Measurements from ENCODE around the gene STK25.
A peak's percentile ranks its signal among the peaks of the same experiment; 100 is the strongest.

Gene STK25

GRCh38 chr2:241492174-241492565 is 16.2 kb downstream of the STK25 start:
- DNase-seq: no peak

- no peak for DNase-seq
Observed at GRCh38 chr2:241491549-241492173, 16.7 kb downstream of the STK25 start.

- DNase-seq: no peak
Observed at GRCh38 chr2:241490825-241491506, 17.4 kb downstream of the STK25 start.

- DNase-seq: no peak
Observed at GRCh38 chr2:241489733-241490680, 18.4 kb downstream of the STK25 start.

- DNase-seq: no peak
Observed at GRCh38 chr2:241489088-241489487, 19.3 kb downstream of the STK25 start.

- DNase-seq: peak in 1 of 2 experiments; percentile 0
Observed at GRCh38 chr2:241485172-241485911, 23.0 kb downstream of the STK25 start.

GRCh38 chr2:241483305-241483704 is 25.1 kb downstream of the STK25 start:
- no peak for DNase-seq

GRCh38 chr2:241482126-241482955 is 26.0 kb downstream of the STK25 start:
- no peak for DNase-seq

GRCh38 chr2:241481687-241482086 is 26.7 kb downstream of the STK25 start:
- no peak for DNase-seq

GRCh38 chr2:241479026-241479898 is 29.1 kb downstream of the STK25 start:
- DNase-seq: no peak

- DNase-seq: no peak
Observed at GRCh38 chr2:241478166-241478565, 30.2 kb downstream of the STK25 start.

GRCh38 chr2:241475267-241475666 is 33.1 kb downstream of the STK25 start:
- DNase-seq: no peak

- DNase-seq: no peak
Observed at GRCh38 chr2:241473399-241473798, 35.0 kb downstream of the STK25 start.

GRCh38 chr2:241469746-241470145 is 38.6 kb downstream of the STK25 start:
- DNase-seq: no peak

GRCh38 chr2:241468476-241468781 is 40.0 kb downstream of the STK25 start:
- no peak for DNase-seq

GRCh38 chr2:241467777-241468475 is 40.5 kb downstream of the STK25 start:
- DNase-seq: no peak

GRCh38 chr2:241466230-241466629 is 42.2 kb downstream of the STK25 start:
- DNase-seq: no peak

GRCh38 chr2:241465543-241465942 is 42.8 kb downstream of the STK25 start:
- DNase-seq: no peak

- DNase-seq: no peak
Observed at GRCh38 chr2:241463276-241464135, 44.9 kb downstream of the STK25 start.

Measured in Kasumi-1 (cell line).